Stimulated activated effector memory CD8-positive, alpha-beta T cell treated with anti-CD3 and anti-CD28 coated beads, Interleukin-12 subunit alpha, Interleukin-12 subunit beta, amount 100 ng/mL, for 72 hours (primary cell): ENCODE results near the gene MYDGF.

Experiments
- ATAC-seq: fragments of 150-1000 bp; cut with Tn5 transposase; 2 replicates; pipeline ENCODE4 v1.10.0; 2021
- DNase-seq, 2 donors: peaks; one replicate each; pipeline ENCODE4 v3.0.0; 2021 to 2022; ENCODE audit warnings: low spot score in 2 of 2
- H3K27ac Mint-ChIP-seq: one replicate; pipeline ENCODE4 v1.8.0; 2022; ENCODE audit warnings: mild to moderate bottlenecking, mixed read lengths
- H3K36me3 Mint-ChIP-seq: one replicate; pipeline ENCODE4 v1.8.0; 2022; ENCODE audit warnings: mild to moderate bottlenecking, mixed read lengths
- H3K4me1 Mint-ChIP-seq: one replicate; pipeline ENCODE4 v1.8.0; 2022; ENCODE audit warnings: mixed read lengths
- H3K4me3 Mint-ChIP-seq: one replicate; pipeline ENCODE4 v1.8.0; 2022; ENCODE audit warnings: mild to moderate bottlenecking, mixed read lengths
- H3K9me3 Mint-ChIP-seq: one replicate; pipeline ENCODE4 v1.8.0; 2022; ENCODE audit warnings: mixed read lengths

MYDGF gene

GRCh38 chr19:4705413-4706131 is 35.4 kb upstream of the MYDGF start:
- ATAC-seq (no peak), DNase-seq (no peak)
- peak overlapping the region; percentile 23 for H3K27ac Mint-ChIP-seq
- H3K9me3 Mint-ChIP-seq, result no peaks in the 10 kb centered on the region
- peaks cover 26% of the 10 kb centered on the region for H3K4me1 Mint-ChIP-seq
- no peak overlapping the region for H3K4me3 Mint-ChIP-seq
- H3K36me3 Mint-ChIP-seq, result peaks cover 84% of the 10 kb centered on the region

- Mint-ChIP-seq H3K9me3 (no peaks in the 10 kb centered on the region), H3K36me3 (peaks cover 87% of the 10 kb centered on the region), H3K27ac (no peak overlapping the region), H3K4me3 (no peak overlapping the region), H3K4me1 (peaks cover 13% of the 10 kb centered on the region)
- DNase-seq (no peak), ATAC-seq (no peak)
These were observed 34.2 kb upstream of the MYDGF start for GRCh38 chr19:4704317-4704673.

GRCh38 chr19:4703671-4704316 is 33.7 kb upstream of the MYDGF start:
- ATAC-seq (no peak), DNase-seq (no peak)
- Mint-ChIP-seq H3K36me3 (peaks cover 87% of the 10 kb centered on the region), H3K9me3 (no peaks in the 10 kb centered on the region), H3K27ac (no peak overlapping the region), H3K4me1 (peaks cover 9% of the 10 kb centered on the region), H3K4me3 (no peak overlapping the region)

- H3K27ac Mint-ChIP-seq, result peak overlapping the region; percentile 56
- no peak overlapping the region for H3K4me3 Mint-ChIP-seq
- peaks cover 85% of the 10 kb centered on the region for H3K36me3 Mint-ChIP-seq
- ATAC-seq (no peak), DNase-seq (no peak)
- H3K4me1 Mint-ChIP-seq, result no peaks in the 10 kb centered on the region
- H3K9me3 Mint-ChIP-seq, result no peaks in the 10 kb centered on the region
These were observed 32.6 kb upstream of the MYDGF start for GRCh38 chr19:4702764-4703163.

- Mint-ChIP-seq H3K9me3 (no peaks in the 10 kb centered on the region), H3K4me1 (no peaks in the 10 kb centered on the region), H3K27ac (no peak overlapping the region), H3K4me3 (no peak overlapping the region), H3K36me3 (peaks cover 95% of the 10 kb centered on the region)
- ATAC-seq, result no peak
- DNase-seq, result no peak
These were observed 31.4 kb upstream of the MYDGF start for GRCh38 chr19:4701557-4701956.

- H3K4me3 Mint-ChIP-seq, result no peak overlapping the region
These were observed 30.5 kb upstream of the MYDGF start for GRCh38 chr19:4700693-4700970.

GRCh38 chr19:4699826-4700692 is 29.9 kb upstream of the MYDGF start:
- no peak overlapping the region for H3K4me3 Mint-ChIP-seq
- ATAC-seq (no peak), DNase-seq (no peak)
- no peaks in the 10 kb centered on the region for H3K9me3 Mint-ChIP-seq
- H3K36me3 Mint-ChIP-seq, result peaks cover 97% of the 10 kb centered on the region
- H3K4me1 Mint-ChIP-seq, result no peaks in the 10 kb centered on the region
- no peak overlapping the region for H3K27ac Mint-ChIP-seq

More at GRCh38 chr19:4700693-4700970, 30.5 kb upstream of the MYDGF start:
- Mint-ChIP-seq H3K36me3 (peaks cover 97% of the 10 kb centered on the region), H3K9me3 (no peaks in the 10 kb centered on the region), H3K27ac (no peak overlapping the region), H3K4me1 (no peaks in the 10 kb centered on the region)
- ATAC-seq (no peak), DNase-seq (no peak)

- Mint-ChIP-seq H3K27ac (no peak overlapping the region), H3K9me3 (no peaks in the 10 kb centered on the region), H3K4me1 (no peaks in the 10 kb centered on the region), H3K4me3 (no peak overlapping the region), H3K36me3 (peaks cover 98% of the 10 kb centered on the region)
- ATAC-seq (no peak), DNase-seq (no peak)
These were observed 27.2 kb upstream of the MYDGF start for GRCh38 chr19:4697304-4697703.

- no peak for ATAC-seq
- peaks cover 98% of the 10 kb centered on the region for H3K36me3 Mint-ChIP-seq
- no peaks in the 10 kb centered on the region for H3K9me3 Mint-ChIP-seq
- H3K27ac Mint-ChIP-seq, result no peak overlapping the region
- no peaks in the 10 kb centered on the region for H3K4me1 Mint-ChIP-seq
- no peak for DNase-seq
- no peak overlapping the region for H3K4me3 Mint-ChIP-seq
These were observed 25.1 kb upstream of the MYDGF start for GRCh38 chr19:4695224-4695731.

- Mint-ChIP-seq H3K4me3 (no peak overlapping the region), H3K27ac (peak overlapping the region; percentile 69), H3K36me3 (peaks cover 96% of the 10 kb centered on the region), H3K9me3 (no peaks in the 10 kb centered on the region), H3K4me1 (no peaks in the 10 kb centered on the region)
- no peak for DNase-seq
- ATAC-seq, result no peak
These were observed 24.3 kb upstream of the MYDGF start for GRCh38 chr19:4694211-4694987.

GRCh38 chr19:4693471-4694121 is 23.5 kb upstream of the MYDGF start:
- no peak for ATAC-seq
- DNase-seq, result no peak
- H3K4me1 Mint-ChIP-seq, result no peaks in the 10 kb centered on the region
- no peaks in the 10 kb centered on the region for H3K9me3 Mint-ChIP-seq
- peaks cover 88% of the 10 kb centered on the region for H3K36me3 Mint-ChIP-seq
- no peak overlapping the region for H3K4me3 Mint-ChIP-seq
- peak overlapping the region; percentile 69 for H3K27ac Mint-ChIP-seq

- no peak overlapping the region for H3K27ac Mint-ChIP-seq
- ATAC-seq (no peak), DNase-seq (no peak)
- H3K4me1 Mint-ChIP-seq, result no peaks in the 10 kb centered on the region
- no peaks in the 10 kb centered on the region for H3K9me3 Mint-ChIP-seq
- H3K4me3 Mint-ChIP-seq, result no peak overlapping the region
- H3K36me3 Mint-ChIP-seq, result peaks cover 86% of the 10 kb centered on the region
These were observed 22.9 kb upstream of the MYDGF start for GRCh38 chr19:4693078-4693350.

GRCh38 chr19:4692251-4693077 is 22.3 kb upstream of the MYDGF start:
- no peak for DNase-seq
- Mint-ChIP-seq H3K4me3 (no peak overlapping the region), H3K27ac (no peak overlapping the region), H3K4me1 (no peaks in the 10 kb centered on the region), H3K9me3 (no peaks in the 10 kb centered on the region), H3K36me3 (peaks cover 89% of the 10 kb centered on the region)
- no peak for ATAC-seq

GRCh38 chr19:4691373-4691772 is 21.2 kb upstream of the MYDGF start:
- Mint-ChIP-seq H3K4me1 (no peaks in the 10 kb centered on the region), H3K9me3 (no peaks in the 10 kb centered on the region), H3K4me3 (no peak overlapping the region), H3K36me3 (peaks cover 89% of the 10 kb centered on the region), H3K27ac (no peak overlapping the region)
- ATAC-seq (no peak), DNase-seq (no peak)
